Gastrocnemius medialis (tissue), 4 donors: ENCODE results near the gene TMEM38A. TPM values are rescaled to one million over a fixed set of nuclear protein-coding genes. Genes with fewer than 3 reads are reported as not detected.
"Not testable (repeated sequence)": the region's sequence is repeated elsewhere in the genome, so short reads cannot be mapped to it uniquely, and the experiment has no call there.

ENCODE experiments used
- ATAC-seq, 2 donors: fragments of 150-250 bp; one replicate each; pipeline ENCODE4 v1.9.1; 2016
- DNase-seq, 2 donors: peaks; one replicate each; pipeline ENCODE4 v3.0.0-alpha.2; 2019
- H3K27ac ChIP-seq, 4 donors: fragments of 200-600 bp; sonication (generic); 1 replicate in 1 of 4; 2 replicates in 3 of 4; pipeline ENCODE4 v1.5.1; 2016 to 2018; ENCODE audit warnings: mild to moderate bottlenecking in 2 of 4, moderate library complexity in 1 of 4
- H3K27me3 ChIP-seq, 3 donors: fragments of 200-600 bp; sonication (generic) in 2 of 3; 1 replicate in 1 of 3; 2 replicates in 2 of 3; pipeline versions ENCODE4 v1.5.1 to v1.6.0; 2016 to 2019; ENCODE audit warnings: mild to moderate bottlenecking in 1 of 3, moderate library complexity in 1 of 3
- H3K36me3 ChIP-seq, 2 donors: fragments of 200-600 bp; sonication (generic) in 1 of 2; one replicate each; pipeline ENCODE4 v1.5.1; 2017 to 2018
- H3K4me1 ChIP-seq, 2 donors: fragments of 200-600 bp; sonication (generic) in 1 of 2; one replicate each; pipeline ENCODE4 v1.5.1; 2016 to 2017; ENCODE audit warnings: mild to moderate bottlenecking in 2 of 2
- H3K4me3 ChIP-seq, 4 donors: fragments of 200-600 bp; sonication (generic) in 3 of 4; 1 replicate in 1 of 4; 2 replicates in 3 of 4; pipeline ENCODE4 v1.5.1; 2016 to 2019; ENCODE audit warnings: mild to moderate bottlenecking in 2 of 4
- H3K9me3 ChIP-seq, 3 donors: fragments of 200-600 bp; sonication (generic) in 2 of 3; 1 replicate in 1 of 3; 2 replicates in 2 of 3; pipeline ENCODE4 v1.5.1; 2016 to 2019
- CTCF ChIP-seq, 5 experiments: fragments of 450-650 bp in 3 of 5; fragments of 200-600 bp in 2 of 5; sonication (generic) in 2 of 5; IDR thresholded peaks in 4 of 5; conservative IDR thresholded peaks in 1 of 5; 1 replicate in 4 of 5; 2 replicates in 1 of 5; pipeline ENCODE4 v1.5.1; 2016 to 2019; ENCODE audit warnings: antibody characterized with exemption in 5 of 5, mild to moderate bottlenecking in 3 of 5, moderate library complexity in 3 of 5
- POLR2A ChIP-seq, 2 donors: fragments of 450-650 bp; IDR thresholded peaks; one replicate each; pipeline ENCODE4 v1.6.1; 2017; ENCODE audit warnings: antibody characterized with exemption in 2 of 2, mild to moderate bottlenecking in 2 of 2, moderate library complexity in 2 of 2
- in situ Hi-C, 4 donors: fragments of 200-750 bp; cut with MboI; loops; one replicate each; pipeline versions ENCODE4 v1.15.0 to v1.8.0; 2017; ENCODE audit warnings: low sequenced_read_pairs in 4 of 4
- intact Hi-C: fragments of 100-400 bp; cut with DNase I; formaldehyde crosslinking; loops from one replicate; pipeline ENCODE4 v1.15.1; 2023; ENCODE audit warnings: low total_unique reads
- total RNA-seq, 4 donors: library from RNA; depleted of rRNA; stranded (reverse); fragments of >200 nt; gene quantifications; one replicate each; pipeline versions ENCODE4 v1.1.0 to v1.2.3, GENCODE V29; 2016

Gene TMEM38A
- total RNA-seq, 4 donors from 2014 or later = 101 to 256 (median 182) TPM

- in situ Hi-C loops = no loop called here
- H3K4me1 ChIP-seq = peaks cover 38 to 42% of the 10 kb centered on the region in 2 donors
- peak overlapping the region; percentile 84 to 95 (median 91) for H3K4me3 ChIP-seq
- no peaks in the 10 kb centered on the region for H3K27me3 ChIP-seq
- ATAC-seq (peak; percentile 13 to 53), DNase-seq (peak; percentile 64 to 95)
- intact Hi-C loops = loop anchor here (2.0 kb wide), 3 partner anchors 33 to 199 kb away; partner anchors contain the start of genes MED26 and SLC35E1
- H3K9me3 ChIP-seq = no peaks in the 10 kb centered on the region
- peak overlapping the region; percentile 100 for H3K27ac ChIP-seq
- TF ChIP-seq CTCF (IDR thresholded peaks at IDR 0.05 in 4 of 5, conservative IDR thresholded peaks at IDR 0.05 in 1 of 5) = no peak
- peak in 1 of 2 donors; percentile 3 for TF ChIP-seq POLR2A (IDR thresholded peaks at IDR 0.05)
- peaks cover 0 to 20% of the 10 kb centered on the region in 2 donors for H3K36me3 ChIP-seq
Observed at GRCh38 chr19:16661480-16662034, 618 bp downstream of the TMEM38A start.

- peaks cover 0 to 7% of the 10 kb centered on the region in 2 donors for H3K36me3 ChIP-seq
- no peak overlapping the region for H3K4me3 ChIP-seq
- intact Hi-C loops (no loop called here), in situ Hi-C loops (no loop called here)
- no peaks in the 10 kb centered on the region for H3K9me3 ChIP-seq
- ATAC-seq = peak; percentile 36
- H3K27ac ChIP-seq = peak overlapping the region; percentile 100
- H3K4me1 ChIP-seq = peaks cover 36 to 37% of the 10 kb centered on the region in 2 donors
- H3K27me3 ChIP-seq = no peaks in the 10 kb centered on the region
- DNase-seq = peak; percentile 74 to 88
- TF ChIP-seq POLR2A (IDR thresholded peaks at IDR 0.05) = peak; percentile 47 to 48
- TF ChIP-seq CTCF (IDR thresholded peaks at IDR 0.05 in 4 of 5, conservative IDR thresholded peaks at IDR 0.05 in 1 of 5) = no peak
Observed at GRCh38 chr19:16668176-16668575, 7.2 kb downstream of the TMEM38A start.

- intact Hi-C loops, DNase-seq, H3K4me3 ChIP-seq, ATAC-seq, H3K27me3 ChIP-seq, H3K9me3 ChIP-seq, in situ Hi-C loops, H3K36me3 ChIP-seq: not testable (repeated sequence)
- peak overlapping the region; percentile 100 for H3K27ac ChIP-seq
- H3K4me1 ChIP-seq = peaks cover 39 to 42% of the 10 kb centered on the region in 2 donors
Observed at GRCh38 chr19:16668702-16669101, 7.8 kb downstream of the TMEM38A start.

GRCh38 chr19:16670291-16670690, 9.4 kb downstream of the TMEM38A start:
- H3K4me3 ChIP-seq = no peak overlapping the region
- in situ Hi-C loops = no loop called here
- no peaks in the 10 kb centered on the region for H3K9me3 ChIP-seq
- intact Hi-C loops = loop anchor here (2.0 to 5.0 kb wide), 2 partner anchors 57 to 1347 kb away; no protein-coding TSS in a partner anchor
- TF ChIP-seq POLR2A (IDR thresholded peaks at IDR 0.05) = no peak
- TF ChIP-seq CTCF (IDR thresholded peaks at IDR 0.05 in 4 of 5, conservative IDR thresholded peaks at IDR 0.05 in 1 of 5) = no peak
- DNase-seq = no peak
- ATAC-seq = no peak
- H3K4me1 ChIP-seq = peaks cover 36 to 41% of the 10 kb centered on the region in 2 donors
- H3K27ac ChIP-seq = peak overlapping the region; percentile 100
- H3K27me3 ChIP-seq = no peaks in the 10 kb centered on the region
- peaks cover 0 to 7% of the 10 kb centered on the region in 2 donors for H3K36me3 ChIP-seq

- H3K4me1 ChIP-seq = peaks cover 44 to 52% of the 10 kb centered on the region in 2 donors
- no peaks in the 10 kb centered on the region for H3K36me3 ChIP-seq
- peak; percentile 87 for ATAC-seq
- no peaks in the 10 kb centered on the region for H3K9me3 ChIP-seq
- H3K27me3 ChIP-seq = no peaks in the 10 kb centered on the region
- no peak overlapping the region for H3K4me3 ChIP-seq
- peak in 1 of 5 experiments; percentile 19 for TF ChIP-seq CTCF (IDR thresholded peaks at IDR 0.05 in 4 of 5, conservative IDR thresholded peaks at IDR 0.05 in 1 of 5)
- TF ChIP-seq POLR2A (IDR thresholded peaks at IDR 0.05) = peak; percentile 58 to 75
- intact Hi-C loops (loop anchor here (1.0 to 5.0 kb wide), 3 partner anchors 59 to 1346 kb away; no protein-coding TSS in a partner anchor), in situ Hi-C loops (no loop called here)
- peak overlapping the region; percentile 100 for H3K27ac ChIP-seq
- peak; percentile 91 to 97 for DNase-seq
Observed at GRCh38 chr19:16671652-16672274, 10.8 kb downstream of the TMEM38A start.
